ENCODE results near the gene VRK3. TPM values are rescaled to one million over a fixed set of nuclear protein-coding genes. Genes with fewer than 3 reads are reported as not detected.

Gene VRK3
- total RNA-seq, 1 experiment from 2014 or later = 41.9 TPM

- DNase-seq (ENCODE audit: low read depth) = peak; percentile 90
Measured at GRCh38 chr19:49929611-49930482, 95.3 kb downstream of the VRK3 start.

GRCh38 chr19:49929121-49929610 lies 96.0 kb downstream of the VRK3 start, which contains the start of the genes ATF5 and NUP62:
Gene ATF5 (plus strand): TSS chr19:49929205. CDS start chr19:49930851, 1,646 bp downstream.
Gene NUP62 (minus strand): TSS chr19:49929504. CDS start chr19:49909807, 19,697 bp downstream.
- peak; percentile 90 for DNase-seq (ENCODE audit: low read depth)

- DNase-seq (ENCODE audit: low read depth) = no peak
Measured at GRCh38 chr19:49927526-49928264, 97.5 kb downstream of the VRK3 start.

GRCh38 chr19:49926515-49926914 lies 98.7 kb downstream of the VRK3 start:
- no peak for DNase-seq (ENCODE audit: low read depth)

Other genes with a start within 250 kb of the VRK3 start
- gene FUZ, start 212.1 kb downstream of the VRK3 start, total RNA-seq (2014; rRNA removed; shearing (Covaris generic)) = 23.2 and 28.6 TPM in 2 replicates
- 30.2 and 45.6 TPM in 2 replicates for gene MED25, start 207.1 kb downstream of the VRK3 start, total RNA-seq (2014; rRNA removed; shearing (Covaris generic))
- gene PTOV1, start 174.2 kb downstream of the VRK3 start, total RNA-seq (2014; rRNA removed; shearing (Covaris generic)) = 94.0 and 107 TPM in 2 replicates
- 19.1 and 23.9 TPM in 2 replicates for gene PNKP, start 157.8 kb downstream of the VRK3 start, total RNA-seq (2014; rRNA removed; shearing (Covaris generic))
- 13.6 and 14.8 TPM in 2 replicates for gene AKT1S1, start 148.0 kb downstream of the VRK3 start, total RNA-seq (2014; rRNA removed; shearing (Covaris generic))
- 8.3 and 12.2 TPM in 2 replicates for gene TBC1D17, start 147.7 kb downstream of the VRK3 start, total RNA-seq (2014; rRNA removed; shearing (Covaris generic))
- 5.9 and 12.5 TPM in 2 replicates for gene IL4I1, start 128.5 kb downstream of the VRK3 start, total RNA-seq (2014; rRNA removed; shearing (Covaris generic))
- 18.9 and 20.5 TPM in 2 replicates for gene ATF5, start 96.2 kb downstream of the VRK3 start, total RNA-seq (2014; rRNA removed; shearing (Covaris generic))
- gene NUP62, start 95.9 kb downstream of the VRK3 start, total RNA-seq (2014; rRNA removed; shearing (Covaris generic)) = 70.5 and 96.0 TPM in 2 replicates
- not detected in 2 replicates for gene SIGLEC11, start 64.2 kb downstream of the VRK3 start, total RNA-seq (2014; rRNA removed; shearing (Covaris generic))
- 14.7 and 20.4 TPM in 2 replicates for gene ZNF473, start 633 bp upstream of the VRK3 start, total RNA-seq (2014; rRNA removed; shearing (Covaris generic))
- not detected in 2 replicates for gene IZUMO2, start 137.9 kb upstream of the VRK3 start, total RNA-seq (2014; rRNA removed; shearing (Covaris generic))
- not detected in 2 replicates for gene MYH14, start 178.2 kb upstream of the VRK3 start, total RNA-seq (2014; rRNA removed; shearing (Covaris generic))